Activated CD4-positive, alpha-beta T cell treated with anti-CD3 and anti-CD28 coated beads for 1 hour (primary cell): ENCODE results near the gene DLGAP4.
"Not testable (repeated sequence)": the region's sequence is repeated elsewhere in the genome, so short reads cannot be mapped to it uniquely, and the experiment has no call there.

ENCODE experiments used
- DNase-seq: peaks from one replicate; pipeline ENCODE4 v3.0.0-alpha.2; 2020

Gene DLGAP4

DNA sequence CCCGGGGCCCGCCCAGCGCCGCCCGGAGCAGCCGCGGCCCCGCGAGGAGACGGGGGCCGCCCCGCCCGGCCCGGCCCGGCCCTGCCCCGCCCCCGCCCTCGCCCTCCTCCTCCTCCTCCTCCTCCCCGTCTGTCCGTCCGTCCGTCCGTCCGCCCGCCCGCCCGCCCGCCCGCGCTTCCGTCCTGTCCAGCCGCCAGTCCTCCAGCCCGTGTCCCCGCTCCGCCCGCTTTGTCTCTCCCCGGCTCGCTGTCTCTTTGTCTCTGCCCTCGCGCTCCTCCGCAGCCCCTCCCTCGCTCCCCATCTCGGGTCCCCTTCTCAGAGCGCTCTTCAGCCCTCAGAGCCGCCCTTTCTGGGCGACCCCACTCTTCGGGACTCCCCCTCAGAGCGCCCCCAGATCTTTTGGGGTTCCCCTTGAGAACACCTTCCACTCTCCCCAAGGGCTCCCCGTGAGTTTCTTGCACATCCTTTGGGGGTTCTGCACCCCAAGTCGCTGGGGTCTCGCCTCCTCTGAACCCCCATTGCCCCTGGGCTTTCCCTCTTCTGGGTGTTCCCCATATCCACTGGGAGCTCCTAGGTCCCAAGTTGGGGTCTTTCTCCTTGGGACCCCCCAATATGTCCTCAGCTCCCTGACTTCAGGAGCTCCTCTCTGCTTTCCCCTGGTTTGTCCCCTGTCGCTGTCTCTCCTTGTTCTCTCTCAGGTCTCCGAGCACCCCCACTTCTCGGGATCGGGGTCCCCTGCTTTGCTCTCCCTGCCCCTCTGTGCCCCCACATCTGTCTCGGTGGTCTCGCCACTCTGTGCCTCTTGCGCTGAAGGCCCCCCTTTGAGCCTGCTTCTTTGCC lies 155.7 kb downstream of the DLGAP4 start:
- DNase-seq, result no peak

GRCh38 chr20:36462440-36463211 lies 156.5 kb downstream of the DLGAP4 start:
- DNase-seq, result no peak

GRCh38 chr20:36463212-36464061 lies 157.3 kb downstream of the DLGAP4 start:
- no peak for DNase-seq

- peak; percentile 30 for DNase-seq
These were observed 159.3 kb downstream of the DLGAP4 start for GRCh38 chr20:36465109-36466080.

GRCh38 chr20:36466089-36466488 lies 159.9 kb downstream of the DLGAP4 start:
- no peak for DNase-seq

DNA sequence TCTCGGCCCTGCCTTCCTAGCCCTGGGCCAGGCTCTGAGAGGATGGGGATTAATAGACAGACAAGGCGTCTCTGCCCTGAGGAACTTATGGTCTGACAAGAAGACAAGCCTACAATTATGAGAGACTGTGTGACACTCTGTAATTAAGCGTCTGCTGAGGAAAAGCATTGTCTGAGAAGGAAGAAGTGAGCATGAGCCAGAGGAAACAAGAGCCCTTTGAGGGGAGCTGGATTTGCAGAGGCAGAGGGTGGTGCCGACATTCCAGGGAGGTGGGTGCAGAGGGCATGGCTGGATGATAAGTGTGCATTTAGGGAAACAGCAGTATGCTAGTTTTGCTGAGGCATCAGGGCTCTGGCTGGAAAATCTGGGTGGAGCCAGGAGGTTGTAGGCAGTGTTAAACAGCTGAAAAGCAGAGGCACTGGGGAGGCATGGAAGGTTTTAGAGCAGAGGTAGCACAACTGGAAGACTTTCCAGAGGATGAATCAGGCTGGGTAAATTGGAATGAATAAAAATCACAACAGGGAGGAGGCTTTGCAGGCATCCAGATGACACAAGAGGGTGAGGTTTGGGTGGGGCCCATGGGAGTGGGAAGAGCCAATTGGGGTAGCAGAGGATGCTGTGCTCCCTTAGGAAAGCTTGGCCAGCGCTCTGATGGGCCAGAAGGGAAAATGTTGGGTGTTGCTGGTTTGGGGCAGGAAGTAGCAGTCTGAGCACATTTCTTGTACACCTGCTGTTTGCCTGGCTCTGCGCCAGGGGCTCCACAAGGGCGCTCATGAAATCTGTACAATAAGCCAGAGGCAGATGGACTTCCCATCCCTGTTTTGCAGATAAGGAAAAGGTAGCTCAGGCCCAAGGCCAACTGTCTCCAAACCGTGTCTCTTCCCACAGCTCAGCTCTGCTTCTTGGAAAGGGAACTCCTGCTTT lies 161.2 kb downstream of the DLGAP4 start:
- DNase-seq, result peak; percentile 35

- no peak for DNase-seq
These were observed 162.2 kb downstream of the DLGAP4 start for GRCh38 chr20:36468149-36469000.

GRCh38 chr20:36469973-36470372 lies 163.8 kb downstream of the DLGAP4 start:
- DNase-seq, result no peak

DNA sequence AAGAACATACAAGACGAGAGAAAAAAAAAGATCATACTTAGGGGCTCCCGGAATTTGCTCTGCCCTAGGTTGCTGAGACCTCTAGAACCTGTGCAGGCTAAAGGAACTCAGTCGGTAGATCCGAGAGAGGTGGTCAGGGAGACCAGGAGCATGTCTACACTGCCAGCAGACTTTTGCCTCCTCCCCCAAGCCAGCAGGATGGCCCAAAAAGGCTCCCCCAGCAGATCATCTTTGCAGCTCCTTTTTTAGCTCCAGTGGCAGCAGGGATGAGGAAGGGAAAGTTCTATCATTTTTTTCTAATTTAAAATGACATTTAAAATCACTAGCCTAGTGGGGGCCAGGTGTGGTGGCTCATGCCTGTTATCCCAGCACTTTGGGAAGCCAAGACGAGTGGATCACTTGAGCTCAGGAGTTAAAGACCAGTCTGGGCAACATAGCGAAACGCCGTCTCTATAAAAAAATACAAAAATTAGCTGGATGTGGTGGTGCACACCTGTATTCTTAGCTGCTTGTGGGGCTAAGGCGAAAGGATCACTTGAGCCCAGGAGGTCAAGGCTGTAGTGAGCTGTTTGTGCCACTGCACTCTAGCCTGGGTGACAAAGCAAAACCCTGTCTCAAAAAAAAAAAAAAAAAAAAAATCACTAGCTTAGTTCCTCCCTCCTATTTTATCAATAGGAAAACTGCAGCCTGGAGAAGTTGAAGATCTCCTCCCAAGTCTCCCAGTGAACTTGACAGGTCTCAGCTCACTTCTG lies 165.9 kb downstream of the DLGAP4 start:
- no peak for DNase-seq

GRCh38 chr20:36472637-36473090 lies 166.5 kb downstream of the DLGAP4 start:
- DNase-seq, result no peak

GRCh38 chr20:36473164-36473563 lies 167.0 kb downstream of the DLGAP4 start:
- DNase-seq, result no peak

DNA sequence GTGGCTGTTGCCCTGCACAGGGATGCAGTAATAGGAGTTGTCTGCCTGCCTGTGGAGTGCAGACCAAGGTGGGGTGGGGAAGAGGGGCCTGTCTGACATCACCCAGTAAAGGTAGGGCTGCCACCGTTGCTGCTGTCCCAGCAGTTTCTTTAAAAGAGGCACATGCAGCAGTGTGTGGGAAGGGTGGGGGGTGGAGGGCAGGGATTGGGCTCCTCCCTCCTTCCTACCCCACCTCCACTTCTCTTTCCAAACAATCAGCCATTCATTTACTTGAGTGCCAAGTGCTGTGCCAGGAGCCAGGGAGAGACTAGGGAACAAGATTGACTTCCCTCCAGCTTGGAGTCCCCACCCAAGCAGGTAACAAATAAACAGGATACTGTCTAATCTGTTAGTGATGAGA lies 168.4 kb downstream of the DLGAP4 start:
- DNase-seq, result no peak

- not testable (repeated sequence) for DNase-seq
These were observed 168.9 kb downstream of the DLGAP4 start for GRCh38 chr20:36475054-36475453.

DNA sequence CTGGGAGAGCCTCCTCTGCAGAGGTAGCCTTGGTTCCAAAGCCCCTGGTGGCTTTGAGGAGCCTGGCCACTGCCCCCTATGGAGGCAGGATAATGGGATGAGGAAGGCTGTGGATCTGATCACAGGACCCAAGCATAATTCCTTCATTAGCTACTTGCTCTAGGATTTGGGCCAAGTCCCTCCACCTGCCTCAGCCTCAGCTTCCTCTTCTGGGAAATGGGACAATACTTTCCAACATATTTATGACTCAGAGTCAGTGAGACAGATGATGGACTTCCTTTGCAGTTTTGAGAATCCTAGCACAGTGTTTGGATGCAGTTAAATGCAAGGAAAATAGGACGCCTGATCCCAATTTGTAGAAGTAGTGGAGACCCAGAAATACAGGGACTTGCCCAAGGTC lies 171.3 kb downstream of the DLGAP4 start:
- no peak for DNase-seq

GRCh38 chr20:36478137-36478905 lies 172.2 kb downstream of the DLGAP4 start:
- no peak for DNase-seq

- DNase-seq, result no peak
These were observed 173.8 kb downstream of the DLGAP4 start for GRCh38 chr20:36479938-36480337.

- no peak for DNase-seq
These were observed 174.4 kb downstream of the DLGAP4 start for GRCh38 chr20:36480456-36481048.
